Panc1 (cell line): Measurements from ENCODE around the gene TAF4B. TPM values are rescaled to one million over a fixed set of nuclear protein-coding genes. Genes with fewer than 3 reads are reported as not detected.

ENCODE experiments used
- ATAC-seq: fragments of 200-7000 bp; cut with Tn5 transposase; 2 replicates; pipeline ENCODE4 v1.9.1; 2020; ENCODE audit warnings: mild to moderate bottlenecking, moderate library complexity
- BruUV-seq: library from RNA; stranded (reverse); fragments of 400-500 nt; replicated peaks from 2 replicates; lab custom pipeline; 2021; lab: Mats Ljungman, UMichigan
- CTCF ChIA-PET: fragments of 300-600 bp; sonication (Branson Sonifier 250); formaldehyde crosslinking; loops from one replicate; lab custom pipeline; 2022; ENCODE audit warnings: antibody characterized with exemption; lab: Charles Lee
- POLR2A ChIA-PET: fragments of 300-600 bp; sonication (Branson Sonifier 250); formaldehyde crosslinking; loops from one replicate; lab custom pipeline; 2022; ENCODE audit warnings: antibody characterized with exemption; lab: Charles Lee
- DNase-seq: peaks from one replicate; pipeline ENCODE4 v3.0.0-alpha.2; 2010; ENCODE audit warnings: low read depth, low spot score
- H3K27ac ChIP-seq: 2 replicates; pipeline ENCODE4 v1.5.1; 2011; ENCODE audit warnings: mild to moderate bottlenecking, low read length, inconsistent platforms
- H3K27me3 ChIP-seq: fragments of 200-500 bp; sonication (Bioruptor generic); 2 replicates; pipeline ENCODE4 v1.6.0; 2014; ENCODE audit warnings: low read length, inconsistent platforms; ENCODE audit not compliant: control insufficient read depth, insufficient read depth
- H3K36me3 ChIP-seq: fragments of 200-500 bp; sonication (Bioruptor generic); 2 replicates; pipeline ENCODE4 v1.5.1; 2014; ENCODE audit warnings: inconsistent platforms, mild to moderate bottlenecking, low read length, moderate library complexity; ENCODE audit not compliant: control insufficient read depth, insufficient read depth
- H3K4me1 ChIP-seq: 2 replicates; pipeline ENCODE4 v1.5.1; 2011; ENCODE audit warnings: inconsistent platforms, mild to moderate bottlenecking, low read length, moderate library complexity; ENCODE audit not compliant: control insufficient read depth, insufficient read depth
- H3K4me3 ChIP-seq, 2 experiments: 2 replicates each; pipeline ENCODE4 v1.5.1; 2011 to 2012; ENCODE audit warnings: low read depth in 2 of 2, low read length in 2 of 2, mild to moderate bottlenecking in 2 of 2, inconsistent platforms in 1 of 2, moderate library complexity in 1 of 2
- H3K9me3 ChIP-seq: fragments of 200-500 bp; sonication (Bioruptor generic); 2 replicates; pipeline ENCODE4 v1.5.1; 2014; ENCODE audit warnings: low read depth, mild to moderate bottlenecking, inconsistent platforms, low read length, moderate library complexity; ENCODE audit not compliant: control insufficient read depth, insufficient read depth
- CTCF ChIP-seq: fragments of 450-650 bp; IDR thresholded peaks from 2 replicates; pipeline ENCODE4 v1.5.1; 2017; ENCODE audit warnings: mild to moderate bottlenecking
- POLR2AphosphoS5 ChIP-seq: IDR thresholded peaks from 2 replicates; pipeline ENCODE4 v1.6.1; 2012; ENCODE audit warnings: mild to moderate bottlenecking, low read depth, low read length, moderate library complexity
- REST ChIP-seq, 2 experiments: IDR thresholded peaks; 2 replicates each; pipeline ENCODE4 v1.6.1; 2011 to 2012; ENCODE audit warnings: low read depth in 2 of 2, control low read depth in 1 of 2, low read length in 1 of 2, mild to moderate bottlenecking in 1 of 2, moderate library complexity in 1 of 2; ENCODE audit not compliant: insufficient read depth in 1 of 2
- SIN3A ChIP-seq: IDR thresholded peaks from 2 replicates; pipeline ENCODE4 v1.6.1; 2012; ENCODE audit warnings: low read depth, mild to moderate bottlenecking, low read length, moderate library complexity, borderline replicate concordance; ENCODE audit not compliant: insufficient read depth
- TCF7L2 ChIP-seq: IDR thresholded peaks from 2 replicates; pipeline ENCODE4 v1.6.1; 2011; ENCODE audit warnings: mild to moderate bottlenecking, low read depth, low read length, inconsistent platforms
- in situ Hi-C: cut with HindIII; loops from 2 replicates; pipeline ENCODE4 v1.10.0; 2016; ENCODE audit warnings: low sequenced_read_pairs, low pct_unique_long_range_greater_than_20kb
- intact Hi-C: fragments of 100-400 bp; cut with micrococcal nuclease; formaldehyde crosslinking; loops from one replicate; pipeline ENCODE4 v1.10.0; 2022; ENCODE audit not compliant: unreplicated experiment
- total RNA-seq: library from RNA; stranded (reverse); gene quantifications from one replicate; pipeline ENCODE4 v1.2.1, GENCODE V29; 2021; ENCODE audit not compliant: unreplicated experiment

Gene TAF4B
- total RNA-seq, 1 experiment from 2014 or later, result 8.0 TPM

DNA sequence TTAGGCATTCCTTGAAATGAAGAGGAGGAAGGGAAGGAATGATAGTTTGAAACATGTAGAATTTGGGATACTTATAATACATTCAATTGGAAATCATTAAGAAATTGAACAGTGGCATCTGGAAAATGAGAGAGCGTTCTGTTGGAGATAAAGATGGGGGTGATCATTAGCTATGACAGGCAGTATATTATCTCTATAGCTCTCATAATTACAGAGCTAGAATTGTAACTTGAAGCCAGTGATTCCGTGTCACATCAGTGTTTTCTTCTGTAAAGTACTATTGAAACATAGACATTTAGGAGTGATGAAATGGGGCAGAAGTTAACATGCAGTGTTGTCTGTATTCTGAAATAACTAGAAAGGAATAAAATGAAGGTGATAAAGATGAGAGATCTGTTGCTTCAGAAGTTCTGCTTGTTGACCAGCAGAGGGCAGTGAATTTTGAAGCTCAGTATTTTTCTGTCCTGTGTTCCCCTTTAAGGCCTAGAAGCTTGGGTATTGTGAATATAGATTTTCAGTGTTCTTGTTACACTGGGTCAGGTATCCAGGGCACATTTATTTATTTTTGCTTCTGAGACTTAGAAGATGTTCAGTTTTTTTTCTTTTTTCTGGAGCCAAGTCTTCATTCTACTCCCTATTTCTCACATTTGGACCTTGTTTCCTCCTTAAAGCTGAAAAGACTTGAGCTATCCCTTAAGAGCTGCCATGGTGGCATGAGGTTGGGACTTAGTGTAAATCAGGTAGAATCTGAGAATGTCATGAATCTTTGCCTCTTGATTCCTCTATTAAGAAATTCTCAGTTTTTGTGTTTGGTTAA is 157.4 kb downstream of the TAF4B start:
- H3K36me3 ChIP-seq, result no peaks in the 10 kb centered on the region
- DNase-seq, result peak; percentile 15
- no peak overlapping the region for H3K4me3 ChIP-seq
- no peaks in the 10 kb centered on the region for H3K27me3 ChIP-seq
- H3K27ac ChIP-seq, result peak overlapping the region; percentile 60; the same call in 1 of the 2 replicates
- TF ChIP-seq SIN3A (no peak), TCF7L2 (no peak), CTCF (peak; percentile 71; the same call in 1 of the 2 replicates), REST (IDR thresholded peaks at IDR 0.05; ENCODE audit: insufficient read depth in 1 of 2, low read depth in 2 of 2, low read length in 1 of 2) (no peak), POLR2AphosphoS5 (no peak)
- H3K9me3 ChIP-seq, result no peaks in the 10 kb centered on the region
- peak; percentile 78; the same call in 1 of the 2 replicates for ATAC-seq
- intact Hi-C loops (loop anchor here (5.0 to 10.0 kb wide), 2 partner anchors 164 to 271 kb away; partner anchors contain the start of gene KCTD1), in situ Hi-C loops (no loop called here)
- ChIA-PET CTCF (interaction anchor here (0.5 to 1.6 kb wide), 9 partner anchors 9 to 315 kb away, joined by 3 to 9 read pairs (median 3); no protein-coding TSS in a partner anchor), POLR2A (interaction anchor here (0.6 kb wide), 1 partner anchor 83 kb away, joined by 3 read pairs; no protein-coding TSS in a partner anchor)
- peaks cover 7% of the 10 kb centered on the region; the same call in 1 of the 2 replicates for H3K4me1 ChIP-seq
- no TSS peak for BruUV-seq

- BruUV-seq, result no TSS peak
- POLR2A ChIA-PET, result interaction anchor here (0.6 kb wide), 1 partner anchor 292 kb away, joined by 3 read pairs; no protein-coding TSS in a partner anchor
These were observed 159.8 kb downstream of the TAF4B start for GRCh38 chr18:26386002-26386401.

More at GRCh38 chr18:26386002-26386401, 159.8 kb downstream of the TAF4B start:
- intact Hi-C loops, result loop anchor here (10.0 kb wide), 1 partner anchor 269 kb away; no protein-coding TSS in a partner anchor
- no peak overlapping the region for H3K4me3 ChIP-seq
- ATAC-seq (peak; percentile 58; the same call in 1 of the 2 replicates), DNase-seq (no peak)
- no peaks in the 10 kb centered on the region for H3K9me3 ChIP-seq
- in situ Hi-C loops, result no loop called here
- H3K27ac ChIP-seq, result peak overlapping the region; percentile 69
- no peaks in the 10 kb centered on the region for H3K27me3 ChIP-seq
- CTCF ChIA-PET, result interaction anchor here (0.7 kb wide), 2 partner anchors 148 to 399 kb away, joined by 3 to 14 read pairs; no protein-coding TSS in a partner anchor
- peaks cover 7% of the 10 kb centered on the region; the same call in 1 of the 2 replicates for H3K4me1 ChIP-seq
- H3K36me3 ChIP-seq, result no peaks in the 10 kb centered on the region
- TF ChIP-seq CTCF, result no peak
- no peak for TF ChIP-seq SIN3A
- TF ChIP-seq POLR2AphosphoS5, result no peak
- TF ChIP-seq TCF7L2, result no peak
- no peak for TF ChIP-seq REST (IDR thresholded peaks at IDR 0.05; ENCODE audit: insufficient read depth in 1 of 2, low read depth in 2 of 2, low read length in 1 of 2)
